ENCODE measurements around the gene CPEB4.

The CPEB4 gene

DNA sequence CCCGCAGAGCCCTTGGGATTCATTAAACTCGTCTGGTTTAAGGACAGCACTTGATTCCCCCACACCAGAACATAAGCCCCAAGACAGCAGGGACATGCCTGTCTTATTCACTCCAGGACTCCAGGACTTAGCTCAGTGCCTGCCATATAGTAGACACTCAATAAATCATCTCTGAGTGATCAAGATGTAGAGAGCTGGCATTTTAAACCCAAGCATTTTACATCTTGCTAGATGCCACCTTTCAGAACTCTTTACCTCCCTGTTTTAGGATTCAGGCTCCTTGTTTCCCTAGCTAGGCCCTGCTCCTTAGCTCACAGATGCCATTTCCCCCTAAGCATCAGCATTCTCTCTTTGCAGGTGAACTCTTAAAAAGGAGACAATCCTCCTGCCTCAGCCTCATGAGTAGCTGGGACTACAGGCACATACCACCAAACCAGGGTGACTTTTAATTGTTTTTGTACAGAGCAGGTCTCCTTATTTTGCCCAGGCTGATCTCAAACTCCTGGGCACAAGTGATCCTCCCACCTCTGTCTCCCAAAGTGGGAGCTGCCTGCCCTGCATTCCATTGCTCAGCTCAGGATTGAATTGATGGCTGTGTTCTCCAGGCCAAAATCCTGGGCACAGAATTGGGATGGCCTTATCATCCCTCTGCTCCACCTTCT is 32.0 kb upstream of the CPEB4 start:
- no peak overlapping the region for H2AK5ac ChIP-seq (ENCODE audit: low read depth, low read length)
- no peaks in the 10 kb centered on the region for H3K36me3 ChIP-seq (replicated peaks in 1 of 2; ENCODE audit: control insufficient read depth in 2 of 2, insufficient read depth in 2 of 2, low read length in 2 of 2)
- no peak overlapping the region for H2BK12ac ChIP-seq (ENCODE audit: low read length)
- no peak for DNase-seq (ENCODE audit: low spot score)
- no peak overlapping the region for H3K4ac ChIP-seq (ENCODE audit: low read length)
- H3K27me3 ChIP-seq (ENCODE audit: control insufficient read depth in 3 of 3, insufficient read depth in 3 of 3, low read depth in 1 of 3, low read length in 3 of 3), result peaks cover 0 to 7% (median 0%) of the 10 kb centered on the region in 3 experiments
- no peak overlapping the region for H2BK120ac ChIP-seq (ENCODE audit: low read depth, low read length)
- no peak overlapping the region for H3K4me2 ChIP-seq (ENCODE audit: insufficient read depth, low read length, poor library complexity, severe bottlenecking)
- no CpG with 5 or more reads among the region's 2 CpGs for WGBS, 2 donors (ENCODE audit: extremely low coverage in 2 of 2, insufficient read length in 2 of 2, insufficient replicate concordance in 1 of 2)
- H3K27ac ChIP-seq (replicated peaks; ENCODE audit: low read length), result no peak overlapping the region
- H3K9ac ChIP-seq (ENCODE audit: low read depth, low read length, poor library complexity), result no peak overlapping the region
- no peak overlapping the region for H4K8ac ChIP-seq (ENCODE audit: low read depth, low read length)
- no peak overlapping the region for H3K23ac ChIP-seq (ENCODE audit: low read depth, low read length, poor library complexity)
- H3K4me1 ChIP-seq (ENCODE audit: control insufficient read depth in 2 of 2, insufficient read depth in 1 of 2, low read depth in 1 of 2, low read length in 2 of 2), result peaks cover 0 to 2% of the 10 kb centered on the region in 2 donors
- no peaks in the 10 kb centered on the region for H3K79me1 ChIP-seq (ENCODE audit: low read depth, low read length)
- no peaks in the 10 kb centered on the region for H3K9me3 ChIP-seq (replicated peaks in 1 of 2; ENCODE audit: control insufficient read depth in 2 of 2, insufficient read depth in 1 of 2, low read depth in 1 of 2, low read length in 2 of 2)
- H3K18ac ChIP-seq (ENCODE audit: low read length), result no peak overlapping the region
- H3K4me3 ChIP-seq (ENCODE audit: low read length in 2 of 2), result no peak overlapping the region
- H2AFZ ChIP-seq (ENCODE audit: low read length), result no peak overlapping the region
- H4K91ac ChIP-seq (ENCODE audit: low read depth, low read length, poor library complexity), result no peak overlapping the region
- no peak overlapping the region for H3K14ac ChIP-seq (ENCODE audit: low read length)
- no peak overlapping the region for H2BK5ac ChIP-seq (ENCODE audit: low read length)
- H2BK15ac ChIP-seq (ENCODE audit: low read length), result no peak overlapping the region

DNA sequence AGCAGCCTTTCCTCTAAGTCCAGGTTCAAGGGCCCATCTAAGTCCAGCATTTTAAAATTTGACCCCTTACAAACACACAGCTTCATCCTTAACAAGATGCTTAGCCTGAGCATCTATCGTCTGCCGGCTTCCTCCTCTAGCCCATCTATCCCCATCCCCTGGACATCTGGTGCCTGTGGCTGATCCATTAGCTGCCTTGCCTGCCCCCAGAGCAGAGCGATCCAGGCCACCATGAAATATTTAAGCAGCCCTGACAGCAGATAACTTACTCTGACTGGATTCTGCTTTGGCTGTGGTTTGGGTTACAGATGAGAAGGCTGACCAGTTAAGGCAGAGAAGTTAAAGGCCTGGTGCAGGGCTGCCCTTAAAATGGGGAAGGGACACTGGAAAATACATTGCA is 30.9 kb upstream of the CPEB4 start:
- no peaks in the 10 kb centered on the region for H3K4me1 ChIP-seq (ENCODE audit: control insufficient read depth in 2 of 2, insufficient read depth in 1 of 2, low read depth in 1 of 2, low read length in 2 of 2)

DNA sequence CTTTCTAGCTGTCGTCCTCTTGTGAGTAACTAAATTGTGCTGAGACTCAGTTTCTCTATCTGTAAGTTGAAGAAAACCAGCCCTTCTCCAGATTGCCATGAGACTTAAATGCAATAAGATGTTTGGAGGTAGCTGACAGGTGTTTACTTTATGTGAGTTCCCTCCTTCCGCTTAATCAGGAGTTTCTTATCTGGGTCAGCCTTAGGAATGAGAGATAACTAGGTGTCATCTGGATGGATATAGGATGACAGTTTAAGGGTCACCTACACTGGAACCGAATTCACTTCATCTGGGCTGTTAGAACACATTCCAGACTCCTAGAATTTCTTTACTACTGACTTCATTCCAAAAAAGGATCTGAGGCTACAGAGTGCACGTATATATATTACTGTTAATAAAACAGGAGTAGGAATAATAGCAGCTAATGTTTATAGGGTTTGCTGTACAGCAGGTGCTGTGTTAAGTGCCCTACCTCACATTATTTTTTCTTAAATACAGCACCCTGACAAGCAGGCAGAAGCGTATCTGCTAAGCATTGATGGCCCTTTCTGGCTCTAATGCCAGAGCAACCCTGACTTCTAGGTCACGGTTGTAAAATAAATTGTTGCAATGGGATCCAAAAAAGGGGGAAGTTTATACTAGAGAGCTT is 30.0 kb upstream of the CPEB4 start:
- Histone ChIP-seq H2AFZ (ENCODE audit: low read length) (no peak overlapping the region), H2BK5ac (ENCODE audit: low read length) (no peak overlapping the region), H3K36me3 (replicated peaks in 1 of 2; ENCODE audit: control insufficient read depth in 2 of 2, insufficient read depth in 2 of 2, low read length in 2 of 2) (no peaks in the 10 kb centered on the region), H3K23ac (ENCODE audit: low read depth, low read length, poor library complexity) (no peak overlapping the region), H4K8ac (ENCODE audit: low read depth, low read length) (no peak overlapping the region), H3K18ac (ENCODE audit: low read length) (no peak overlapping the region), H2BK15ac (ENCODE audit: low read length) (no peak overlapping the region), H3K79me1 (ENCODE audit: low read depth, low read length) (no peaks in the 10 kb centered on the region), H3K4me3 (ENCODE audit: low read length in 2 of 2) (no peak overlapping the region), H4K91ac (ENCODE audit: low read depth, low read length, poor library complexity) (no peak overlapping the region), H3K27me3 (ENCODE audit: control insufficient read depth in 3 of 3, insufficient read depth in 3 of 3, low read depth in 1 of 3, low read length in 3 of 3) (peaks cover 0 to 7% (median 0%) of the 10 kb centered on the region in 3 experiments), H2BK12ac (ENCODE audit: low read length) (no peak overlapping the region), H3K4me1 (ENCODE audit: control insufficient read depth in 2 of 2, insufficient read depth in 1 of 2, low read depth in 1 of 2, low read length in 2 of 2) (peaks cover 0 to 1% of the 10 kb centered on the region in 2 donors), H2BK120ac (ENCODE audit: low read depth, low read length) (no peak overlapping the region), H3K9ac (ENCODE audit: low read depth, low read length, poor library complexity) (no peak overlapping the region), H3K4me2 (ENCODE audit: insufficient read depth, low read length, poor library complexity, severe bottlenecking) (no peak overlapping the region), H3K9me3 (replicated peaks in 1 of 2; ENCODE audit: control insufficient read depth in 2 of 2, insufficient read depth in 1 of 2, low read depth in 1 of 2, low read length in 2 of 2) (no peaks in the 10 kb centered on the region), H3K4ac (ENCODE audit: low read length) (no peak overlapping the region), H3K14ac (ENCODE audit: low read length) (no peak overlapping the region), H3K27ac (replicated peaks; ENCODE audit: low read length) (no peak overlapping the region), H2AK5ac (ENCODE audit: low read depth, low read length) (no peak overlapping the region)
- no CpG with 5 or more reads among the region's 6 CpGs for WGBS, 2 donors (ENCODE audit: extremely low coverage in 2 of 2, insufficient read length in 2 of 2, insufficient replicate concordance in 1 of 2)
- DNase-seq (ENCODE audit: low spot score), result no peak

More for the DNA sequence above, 30.9 kb upstream of the CPEB4 start:
- Histone ChIP-seq H3K4me3 (ENCODE audit: low read length in 2 of 2) (no peak overlapping the region), H2BK5ac (ENCODE audit: low read length) (no peak overlapping the region), H2BK15ac (ENCODE audit: low read length) (no peak overlapping the region), H3K9me3 (replicated peaks in 1 of 2; ENCODE audit: control insufficient read depth in 2 of 2, insufficient read depth in 1 of 2, low read depth in 1 of 2, low read length in 2 of 2) (no peaks in the 10 kb centered on the region), H4K8ac (ENCODE audit: low read depth, low read length) (no peak overlapping the region), H2AFZ (ENCODE audit: low read length) (no peak overlapping the region), H2BK12ac (ENCODE audit: low read length) (no peak overlapping the region), H3K4ac (ENCODE audit: low read length) (no peak overlapping the region), H3K27ac (replicated peaks; ENCODE audit: low read length) (no peak overlapping the region), H3K14ac (ENCODE audit: low read length) (no peak overlapping the region), H4K91ac (ENCODE audit: low read depth, low read length, poor library complexity) (no peak overlapping the region), H2BK120ac (ENCODE audit: low read depth, low read length) (no peak overlapping the region), H3K36me3 (replicated peaks in 1 of 2; ENCODE audit: control insufficient read depth in 2 of 2, insufficient read depth in 2 of 2, low read length in 2 of 2) (no peaks in the 10 kb centered on the region), H3K18ac (ENCODE audit: low read length) (no peak overlapping the region), H2AK5ac (ENCODE audit: low read depth, low read length) (no peak overlapping the region), H3K27me3 (ENCODE audit: control insufficient read depth in 3 of 3, insufficient read depth in 3 of 3, low read depth in 1 of 3, low read length in 3 of 3) (peaks cover 0 to 7% (median 0%) of the 10 kb centered on the region in 3 experiments), H3K23ac (ENCODE audit: low read depth, low read length, poor library complexity) (no peak overlapping the region), H3K9ac (ENCODE audit: low read depth, low read length, poor library complexity) (no peak overlapping the region), H3K4me2 (ENCODE audit: insufficient read depth, low read length, poor library complexity, severe bottlenecking) (no peak overlapping the region), H3K79me1 (ENCODE audit: low read depth, low read length) (no peaks in the 10 kb centered on the region)
- no CpG with 5 or more reads among the region's 3 CpGs for WGBS, 2 donors (ENCODE audit: extremely low coverage in 2 of 2, insufficient read length in 2 of 2, insufficient replicate concordance in 1 of 2)
- DNase-seq (ENCODE audit: low spot score), result no peak

DNA sequence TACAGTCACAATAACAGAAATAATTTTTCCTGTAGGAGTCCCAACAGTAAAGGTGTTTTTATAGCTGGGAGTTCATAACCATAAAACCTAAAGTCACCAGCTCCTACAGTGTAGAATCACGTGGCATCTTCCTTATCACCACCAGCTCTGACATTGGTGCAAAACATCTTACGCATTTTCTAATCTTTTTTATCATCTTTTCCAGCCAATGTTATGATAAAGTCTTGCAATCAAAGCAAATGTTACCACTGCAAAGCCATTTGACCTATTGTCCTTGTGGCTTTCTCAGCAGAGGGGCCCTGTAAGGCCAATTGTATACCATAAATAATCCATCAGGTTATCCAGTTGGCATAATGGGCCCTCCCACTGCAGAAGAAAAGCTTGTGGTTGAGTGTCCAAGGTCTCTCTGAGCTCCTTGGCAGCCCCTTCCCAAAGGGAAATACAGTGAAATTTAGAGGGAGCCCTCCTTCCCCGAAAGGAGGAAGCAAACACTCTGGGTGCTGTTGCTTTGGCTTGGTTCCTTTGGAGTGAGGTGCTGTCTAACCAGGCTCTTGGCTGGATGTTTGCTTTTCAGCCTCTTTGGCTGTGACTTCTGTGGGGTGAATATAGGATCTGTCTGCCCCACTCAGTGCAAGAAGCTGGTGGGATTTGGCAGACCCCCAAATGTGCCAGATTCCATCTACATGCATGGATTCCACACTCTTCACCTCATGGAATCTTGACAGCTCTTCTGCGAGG is 29.3 kb upstream of the CPEB4 start:
- no peaks in the 10 kb centered on the region for H3K79me1 ChIP-seq (ENCODE audit: low read depth, low read length)
- H2BK15ac ChIP-seq (ENCODE audit: low read length), result no peak overlapping the region
- no peak overlapping the region for H4K91ac ChIP-seq (ENCODE audit: low read depth, low read length, poor library complexity)
- H3K36me3 ChIP-seq (replicated peaks in 1 of 2; ENCODE audit: control insufficient read depth in 2 of 2, insufficient read depth in 2 of 2, low read length in 2 of 2), result no peaks in the 10 kb centered on the region
- H3K23ac ChIP-seq (ENCODE audit: low read depth, low read length, poor library complexity), result no peak overlapping the region
- H3K18ac ChIP-seq (ENCODE audit: low read length), result no peak overlapping the region
- no peak overlapping the region for H2BK12ac ChIP-seq (ENCODE audit: low read length)
- no peak overlapping the region for H3K14ac ChIP-seq (ENCODE audit: low read length)
- no peak overlapping the region for H2BK5ac ChIP-seq (ENCODE audit: low read length)
- H3K4me3 ChIP-seq (ENCODE audit: low read length in 2 of 2), result no peak overlapping the region
- no peak overlapping the region for H2BK120ac ChIP-seq (ENCODE audit: low read depth, low read length)
- H2AK5ac ChIP-seq (ENCODE audit: low read depth, low read length), result no peak overlapping the region
- no peak overlapping the region for H3K4ac ChIP-seq (ENCODE audit: low read length)
- H3K9me3 ChIP-seq (replicated peaks in 1 of 2; ENCODE audit: control insufficient read depth in 2 of 2, insufficient read depth in 1 of 2, low read depth in 1 of 2, low read length in 2 of 2), result no peaks in the 10 kb centered on the region
- no peak overlapping the region for H4K8ac ChIP-seq (ENCODE audit: low read depth, low read length)
- H3K9ac ChIP-seq (ENCODE audit: low read depth, low read length, poor library complexity), result no peak overlapping the region
- no peak overlapping the region for H3K27ac ChIP-seq (replicated peaks; ENCODE audit: low read length)
- H2AFZ ChIP-seq (ENCODE audit: low read length), result no peak overlapping the region
- peaks cover 0 to 7% (median 0%) of the 10 kb centered on the region in 3 experiments for H3K27me3 ChIP-seq (ENCODE audit: control insufficient read depth in 3 of 3, insufficient read depth in 3 of 3, low read depth in 1 of 3, low read length in 3 of 3)
- H3K4me1 ChIP-seq (ENCODE audit: control insufficient read depth in 2 of 2, insufficient read depth in 1 of 2, low read depth in 1 of 2, low read length in 2 of 2), result peaks cover 0 to 3% of the 10 kb centered on the region in 2 donors
- DNase-seq (ENCODE audit: low spot score), result no peak
- no CpG with 5 or more reads among the region's 4 CpGs for WGBS, 2 donors (ENCODE audit: extremely low coverage in 2 of 2, insufficient read length in 2 of 2, insufficient replicate concordance in 1 of 2)
- H3K4me2 ChIP-seq (ENCODE audit: insufficient read depth, low read length, poor library complexity, severe bottlenecking), result no peak overlapping the region
